ENCODE data around the gene PHYHIPL.

The PHYHIPL gene

GRCh38 chr10:59269651-59270050, 93.2 kb downstream of the PHYHIPL start:
- Histone ChIP-seq H3K27me3 (no peaks in the 10 kb centered on the region), H3K27ac (no peak overlapping the region), H3K36me3 (no peaks in the 10 kb centered on the region), H3K4me3 (ENCODE audit: low read depth in 1 of 2, low read length in 1 of 2) (no peak overlapping the region), H3K4me1 (ENCODE audit: control insufficient read depth in 1 of 2, insufficient read depth in 1 of 2, low read depth in 1 of 2, low read length in 1 of 2) (no peaks in the 10 kb centered on the region), H3K9me3 (no peaks in the 10 kb centered on the region)
- no peak for TF ChIP-seq CTCF (IDR thresholded peaks at IDR 0.05)

- Histone ChIP-seq H3K27ac (no peak overlapping the region), H3K36me3 (no peaks in the 10 kb centered on the region), H3K4me3 (ENCODE audit: low read depth in 1 of 2, low read length in 1 of 2) (no peak overlapping the region), H3K27me3 (no peaks in the 10 kb centered on the region), H3K9me3 (no peaks in the 10 kb centered on the region), H3K4me1 (ENCODE audit: control insufficient read depth in 1 of 2, insufficient read depth in 1 of 2, low read depth in 1 of 2, low read length in 1 of 2) (no peaks in the 10 kb centered on the region)
- no peak for TF ChIP-seq CTCF (IDR thresholded peaks at IDR 0.05)
Measured at GRCh38 chr10:59270492-59270891, 94.0 kb downstream of the PHYHIPL start.

- no peaks in the 10 kb centered on the region for H3K27me3 ChIP-seq
- no peaks in the 10 kb centered on the region for H3K9me3 ChIP-seq
- no peaks in the 10 kb centered on the region for H3K36me3 ChIP-seq
- TF ChIP-seq CTCF (IDR thresholded peaks at IDR 0.05) = no peak
- no peak overlapping the region for H3K27ac ChIP-seq
- no peaks in the 10 kb centered on the region for H3K4me1 ChIP-seq (ENCODE audit: control insufficient read depth in 1 of 2, insufficient read depth in 1 of 2, low read depth in 1 of 2, low read length in 1 of 2)
- no peak overlapping the region for H3K4me3 ChIP-seq (ENCODE audit: low read depth in 1 of 2, low read length in 1 of 2)
Measured at GRCh38 chr10:59271160-59271559, 94.7 kb downstream of the PHYHIPL start.

- Histone ChIP-seq H3K4me1 (ENCODE audit: control insufficient read depth in 1 of 2, insufficient read depth in 1 of 2, low read depth in 1 of 2, low read length in 1 of 2) (no peaks in the 10 kb centered on the region), H3K27ac (no peak overlapping the region), H3K4me3 (ENCODE audit: low read depth in 1 of 2, low read length in 1 of 2) (no peak overlapping the region), H3K9me3 (no peaks in the 10 kb centered on the region), H3K36me3 (no peaks in the 10 kb centered on the region), H3K27me3 (no peaks in the 10 kb centered on the region)
- TF ChIP-seq CTCF (IDR thresholded peaks at IDR 0.05) = no peak
Measured at GRCh38 chr10:59272061-59272460, 95.6 kb downstream of the PHYHIPL start.

- TF ChIP-seq CTCF (IDR thresholded peaks at IDR 0.05) = no peak
- H3K4me1 ChIP-seq (ENCODE audit: control insufficient read depth in 1 of 2, insufficient read depth in 1 of 2, low read depth in 1 of 2, low read length in 1 of 2) = no peaks in the 10 kb centered on the region
- no peak overlapping the region for H3K27ac ChIP-seq
- no peak overlapping the region for H3K4me3 ChIP-seq (ENCODE audit: low read depth in 1 of 2, low read length in 1 of 2)
- H3K27me3 ChIP-seq = no peaks in the 10 kb centered on the region
- H3K36me3 ChIP-seq = no peaks in the 10 kb centered on the region
- no peaks in the 10 kb centered on the region for H3K9me3 ChIP-seq
Measured at GRCh38 chr10:59273445-59273844, 97.0 kb downstream of the PHYHIPL start.

- Histone ChIP-seq H3K27ac (no peak overlapping the region), H3K27me3 (no peaks in the 10 kb centered on the region), H3K4me3 (ENCODE audit: low read depth in 1 of 2, low read length in 1 of 2) (no peak overlapping the region), H3K9me3 (no peaks in the 10 kb centered on the region), H3K36me3 (no peaks in the 10 kb centered on the region), H3K4me1 (ENCODE audit: control insufficient read depth in 1 of 2, insufficient read depth in 1 of 2, low read depth in 1 of 2, low read length in 1 of 2) (no peaks in the 10 kb centered on the region)
- no peak for TF ChIP-seq CTCF (IDR thresholded peaks at IDR 0.05)
Measured at GRCh38 chr10:59276133-59276532, 99.7 kb downstream of the PHYHIPL start.

Measured in neutrophil (primary cell).